ENCODE results near the gene BCAS3. TPM values are rescaled to one million over a fixed set of nuclear protein-coding genes. Genes with fewer than 3 reads are reported as not detected.

The BCAS3 gene
- total and polyA plus RNA-seq, 2 donors, result 6.9 to 12.4 TPM

DNA sequence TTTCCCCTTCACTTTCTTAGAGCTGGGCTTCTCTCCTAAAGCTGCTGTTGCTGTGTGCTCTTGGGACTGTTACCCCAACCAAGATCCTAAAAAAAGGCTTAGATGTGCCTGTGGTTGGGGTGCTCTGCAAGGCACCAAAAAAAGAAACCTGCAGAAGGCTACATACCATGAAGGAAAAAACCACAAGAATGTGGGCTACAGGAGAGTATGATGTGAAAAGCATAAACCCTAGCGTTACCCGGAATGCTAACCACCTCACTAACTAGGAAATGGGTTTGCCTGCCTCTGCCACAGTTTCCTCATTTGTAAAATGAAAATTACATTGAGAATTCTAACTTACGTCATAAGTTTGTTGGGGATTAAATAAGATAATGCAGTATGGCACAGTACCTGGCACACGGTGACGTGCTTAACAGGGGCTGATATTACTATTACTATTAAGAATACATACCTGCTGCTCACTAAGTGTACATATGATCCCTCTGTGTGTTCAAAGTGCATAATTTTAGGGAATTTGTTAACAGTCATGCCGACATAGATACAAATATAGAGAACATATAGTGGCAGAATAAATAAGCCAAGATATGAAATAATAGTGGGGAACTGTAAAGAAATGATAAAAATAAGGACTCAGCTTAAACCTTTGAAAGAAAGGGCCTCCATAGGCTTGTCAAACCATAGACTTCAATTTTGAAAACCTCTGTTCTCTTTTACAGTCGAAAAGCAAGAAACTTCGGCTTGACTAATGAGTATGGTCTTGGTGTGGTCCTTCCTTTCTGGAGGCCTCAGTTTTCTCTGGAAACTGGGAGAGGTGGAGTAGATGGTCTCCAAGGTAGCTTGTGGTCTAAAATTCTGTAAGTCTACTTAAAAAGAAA is 544.2 kb downstream of the BCAS3 start:
- Histone ChIP-seq H3K27me3 (ENCODE audit: control insufficient read depth in 2 of 2, insufficient read depth in 1 of 2, low read length in 1 of 2) (no peaks in the 10 kb centered on the region), H3K4me1 (ENCODE audit: control insufficient read depth in 2 of 2, insufficient read depth in 2 of 2, low read length in 2 of 2) (peaks cover 18 to 23% of the 10 kb centered on the region in 2 donors), H3K36me3 (ENCODE audit: control insufficient read depth in 2 of 2, insufficient read depth in 2 of 2, low read length in 1 of 2) (no peaks in the 10 kb centered on the region), H3K27ac (ENCODE audit: low read depth in 1 of 2, low read length in 1 of 2) (peak overlapping the region in 1 of 2 donors; percentile 4), H3K4me3 (ENCODE audit: low read length in 2 of 2) (no peak overlapping the region), H3K9me3 (ENCODE audit: control insufficient read depth in 2 of 2, insufficient read depth in 1 of 2, low read length in 1 of 2) (no peaks in the 10 kb centered on the region)
- WGBS, result 59% methylated on average over 8 of the region's 8 CpGs
- peak in 7 of 9 donors; percentile 20 to 75 (median 52) for DNase-seq (ENCODE audit: low read depth in 6 of 9, low spot score in 9 of 9)

DNA sequence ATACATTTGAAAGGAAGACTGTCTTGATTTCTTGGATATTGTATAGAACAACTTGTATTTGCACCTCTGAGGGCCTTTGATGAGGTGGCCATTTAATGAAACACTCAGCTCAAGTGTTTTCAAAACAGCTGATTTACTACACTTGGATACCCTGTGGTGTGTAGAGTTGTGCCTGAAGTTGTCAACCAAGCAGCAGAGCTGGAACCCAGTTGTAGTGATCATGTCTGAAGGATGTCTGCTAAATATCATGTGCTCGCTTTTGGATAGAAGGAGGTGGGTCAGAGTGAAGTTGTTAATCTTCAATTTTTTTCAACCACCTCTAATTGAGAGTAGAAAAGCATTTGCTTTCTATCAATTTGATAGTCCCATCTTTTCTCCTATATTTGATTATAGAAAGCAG is 546.1 kb downstream of the BCAS3 start:
- Histone ChIP-seq H3K4me1 (ENCODE audit: control insufficient read depth in 2 of 2, insufficient read depth in 2 of 2, low read length in 2 of 2) (peaks cover 18 to 23% of the 10 kb centered on the region in 2 donors), H3K27ac (ENCODE audit: low read depth in 1 of 2, low read length in 1 of 2) (no peak overlapping the region), H3K9me3 (ENCODE audit: control insufficient read depth in 2 of 2, insufficient read depth in 1 of 2, low read length in 1 of 2) (no peaks in the 10 kb centered on the region), H3K27me3 (ENCODE audit: control insufficient read depth in 2 of 2, insufficient read depth in 1 of 2, low read length in 1 of 2) (no peaks in the 10 kb centered on the region), H3K36me3 (ENCODE audit: control insufficient read depth in 2 of 2, insufficient read depth in 2 of 2, low read length in 1 of 2) (no peaks in the 10 kb centered on the region), H3K4me3 (ENCODE audit: low read length in 2 of 2) (no peak overlapping the region)
- WGBS, result 97% methylated on average over 1 of the region's 1 CpG
- no peak for DNase-seq (ENCODE audit: low read depth in 6 of 9, low spot score in 9 of 9)

DNA sequence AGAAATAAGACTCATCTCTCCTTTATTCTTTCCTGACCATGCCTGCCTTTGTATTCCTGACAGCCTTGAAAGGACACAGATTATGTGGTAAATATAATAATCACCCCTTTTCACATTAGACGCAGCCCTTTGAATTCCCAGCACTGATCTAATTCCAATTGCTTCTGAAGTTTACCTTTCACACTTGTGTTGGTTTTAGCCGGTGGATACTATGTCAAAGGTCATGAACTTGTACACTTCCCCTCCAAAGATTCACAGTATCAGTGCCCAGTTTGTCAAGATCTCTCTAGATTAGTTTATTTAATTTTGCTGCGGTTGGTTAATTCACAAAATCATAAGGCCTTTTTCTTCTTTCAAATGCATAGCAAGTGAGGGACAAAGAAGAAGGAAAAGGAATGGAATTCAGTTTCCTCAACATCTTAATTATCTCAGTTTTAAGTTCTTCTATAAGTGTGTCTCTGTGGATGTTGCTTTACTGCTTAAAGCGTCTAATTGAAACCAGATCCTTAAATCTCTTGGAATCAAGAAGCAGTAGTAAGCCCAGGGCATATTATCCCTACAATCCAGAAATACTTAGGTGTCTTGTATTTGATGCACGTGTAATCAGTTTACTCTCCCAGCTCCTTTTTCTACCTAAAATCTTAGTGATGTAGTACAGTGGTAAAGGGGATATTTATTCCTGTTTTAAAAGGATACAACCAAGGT is 547.7 kb downstream of the BCAS3 start:
- Histone ChIP-seq H3K9me3 (ENCODE audit: control insufficient read depth in 2 of 2, insufficient read depth in 1 of 2, low read length in 1 of 2) (no peaks in the 10 kb centered on the region), H3K27ac (ENCODE audit: low read depth in 1 of 2, low read length in 1 of 2) (no peak overlapping the region), H3K36me3 (ENCODE audit: control insufficient read depth in 2 of 2, insufficient read depth in 2 of 2, low read length in 1 of 2) (no peaks in the 10 kb centered on the region), H3K27me3 (ENCODE audit: control insufficient read depth in 2 of 2, insufficient read depth in 1 of 2, low read length in 1 of 2) (no peaks in the 10 kb centered on the region), H3K4me3 (ENCODE audit: low read length in 2 of 2) (no peak overlapping the region), H3K4me1 (ENCODE audit: control insufficient read depth in 2 of 2, insufficient read depth in 2 of 2, low read length in 2 of 2) (peaks cover 18 to 23% of the 10 kb centered on the region in 2 donors)
- no peak for DNase-seq (ENCODE audit: low read depth in 6 of 9, low spot score in 9 of 9)
- WGBS, result 99% methylated on average over 5 of the region's 5 CpGs

DNA sequence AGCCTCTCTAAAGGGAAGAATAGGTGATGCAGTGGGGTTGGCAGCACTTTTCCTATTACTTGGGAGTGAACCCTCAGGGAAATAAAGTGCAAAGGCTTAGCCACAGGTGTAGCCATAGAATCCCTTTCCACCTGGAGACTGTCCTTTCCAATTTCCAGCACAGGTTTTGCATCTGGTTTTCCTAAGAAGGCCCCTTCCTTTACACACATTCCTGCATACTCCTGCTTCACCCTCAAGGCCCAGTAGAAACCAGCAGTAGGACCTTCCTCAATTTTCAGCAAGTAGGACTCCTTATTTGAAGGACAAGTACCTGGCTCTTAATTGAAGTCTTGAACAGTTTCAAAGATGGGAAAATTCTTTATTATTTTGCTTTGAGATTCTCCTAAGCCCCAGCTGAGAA is 550.2 kb downstream of the BCAS3 start:
- no peak overlapping the region for H3K4me3 ChIP-seq (ENCODE audit: low read length in 2 of 2)

DNA sequence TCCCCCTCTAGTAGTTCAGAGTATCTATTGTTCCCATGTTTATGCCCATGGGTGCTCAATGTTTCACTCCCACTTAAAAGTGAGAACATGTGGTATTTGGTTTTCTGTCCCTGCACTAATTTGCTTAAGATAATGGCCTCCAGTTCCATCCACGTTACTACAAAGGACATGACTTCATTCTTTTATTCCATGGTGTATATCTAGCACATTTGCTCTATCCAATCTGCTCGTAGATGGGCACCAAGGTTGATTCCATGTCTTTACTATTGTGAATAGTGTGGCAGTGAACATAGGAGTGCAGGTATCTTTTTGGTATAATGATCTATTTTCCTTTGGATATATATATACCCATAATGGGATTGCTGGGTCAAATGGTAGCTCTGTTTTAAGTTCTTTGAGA is 552.8 kb downstream of the BCAS3 start:
- DNase-seq (ENCODE audit: low read depth in 6 of 9, low spot score in 9 of 9), result no peak
- Histone ChIP-seq H3K27ac (ENCODE audit: low read depth in 1 of 2, low read length in 1 of 2) (no peak overlapping the region), H3K4me3 (ENCODE audit: low read length in 2 of 2) (no peak overlapping the region), H3K27me3 (ENCODE audit: control insufficient read depth in 2 of 2, insufficient read depth in 1 of 2, low read length in 1 of 2) (no peaks in the 10 kb centered on the region), H3K36me3 (ENCODE audit: control insufficient read depth in 2 of 2, insufficient read depth in 2 of 2, low read length in 1 of 2) (no peaks in the 10 kb centered on the region), H3K9me3 (ENCODE audit: control insufficient read depth in 2 of 2, insufficient read depth in 1 of 2, low read length in 1 of 2) (no peaks in the 10 kb centered on the region), H3K4me1 (ENCODE audit: control insufficient read depth in 2 of 2, insufficient read depth in 2 of 2, low read length in 2 of 2) (no peaks in the 10 kb centered on the region)
- 97% methylated on average over 2 of the region's 2 CpGs for WGBS

More for the DNA sequence above, 550.2 kb downstream of the BCAS3 start:
- Histone ChIP-seq H3K36me3 (ENCODE audit: control insufficient read depth in 2 of 2, insufficient read depth in 2 of 2, low read length in 1 of 2) (no peaks in the 10 kb centered on the region), H3K9me3 (ENCODE audit: control insufficient read depth in 2 of 2, insufficient read depth in 1 of 2, low read length in 1 of 2) (no peaks in the 10 kb centered on the region), H3K4me1 (ENCODE audit: control insufficient read depth in 2 of 2, insufficient read depth in 2 of 2, low read length in 2 of 2) (peaks cover 4 to 6% of the 10 kb centered on the region in 2 donors), H3K27ac (ENCODE audit: low read depth in 1 of 2, low read length in 1 of 2) (no peak overlapping the region), H3K27me3 (ENCODE audit: control insufficient read depth in 2 of 2, insufficient read depth in 1 of 2, low read length in 1 of 2) (no peaks in the 10 kb centered on the region)
- no peak for DNase-seq (ENCODE audit: low read depth in 6 of 9, low spot score in 9 of 9)

DNA sequence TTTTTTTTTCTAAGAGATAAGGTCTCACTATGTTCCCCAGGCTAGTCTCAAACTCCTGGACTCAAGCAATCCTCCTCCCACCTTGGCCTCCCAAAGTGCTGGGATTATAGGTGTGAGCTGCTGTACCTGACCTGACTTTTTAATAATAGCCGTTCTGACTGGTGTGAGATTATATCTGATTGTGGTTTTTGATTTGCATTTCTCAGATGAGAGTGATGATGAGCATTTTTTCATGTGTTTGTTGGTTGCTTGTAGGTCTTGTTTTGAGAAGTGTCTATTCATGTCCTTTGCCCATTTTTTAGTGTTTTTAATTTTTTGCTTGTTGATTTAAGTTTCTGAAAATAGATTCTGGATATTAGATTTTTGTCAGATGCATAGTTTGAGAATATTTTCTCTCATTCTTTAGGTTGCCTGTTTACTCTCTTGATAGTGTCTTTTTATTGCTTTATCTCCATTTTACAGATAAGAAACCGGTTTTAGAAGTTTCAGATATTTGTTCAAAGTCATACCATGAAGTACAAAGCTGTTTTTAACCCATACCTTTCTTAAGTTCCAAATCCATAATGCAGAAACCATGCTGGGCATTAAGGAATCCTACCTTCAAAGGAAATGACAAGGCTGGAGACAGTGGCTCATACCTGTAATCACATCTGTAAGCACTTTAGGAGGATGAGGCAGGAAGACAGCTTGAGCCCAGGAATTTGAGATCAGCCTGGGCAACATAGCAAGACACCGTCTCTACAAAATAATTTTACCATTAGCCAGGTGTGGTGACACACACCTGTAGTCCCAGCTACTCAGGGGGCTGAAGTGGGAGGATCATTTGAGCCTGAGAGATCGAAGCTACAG is 553.5 kb downstream of the BCAS3 start:
- whole genome bisulfite sequencing, result 84% methylated on average over 4 of the region's 4 CpGs
- H3K4me3 ChIP-seq (ENCODE audit: low read length in 2 of 2), result no peak overlapping the region
- H3K36me3 ChIP-seq (ENCODE audit: control insufficient read depth in 2 of 2, insufficient read depth in 2 of 2, low read length in 1 of 2), result no peaks in the 10 kb centered on the region
- no peak for DNase-seq (ENCODE audit: low read depth in 6 of 9, low spot score in 9 of 9)
- H3K4me1 ChIP-seq (ENCODE audit: control insufficient read depth in 2 of 2, insufficient read depth in 2 of 2, low read length in 2 of 2), result no peaks in the 10 kb centered on the region
- H3K9me3 ChIP-seq (ENCODE audit: control insufficient read depth in 2 of 2, insufficient read depth in 1 of 2, low read length in 1 of 2), result no peaks in the 10 kb centered on the region
- no peaks in the 10 kb centered on the region for H3K27me3 ChIP-seq (ENCODE audit: control insufficient read depth in 2 of 2, insufficient read depth in 1 of 2, low read length in 1 of 2)
- H3K27ac ChIP-seq (ENCODE audit: low read depth in 1 of 2, low read length in 1 of 2), result no peak overlapping the region

DNA sequence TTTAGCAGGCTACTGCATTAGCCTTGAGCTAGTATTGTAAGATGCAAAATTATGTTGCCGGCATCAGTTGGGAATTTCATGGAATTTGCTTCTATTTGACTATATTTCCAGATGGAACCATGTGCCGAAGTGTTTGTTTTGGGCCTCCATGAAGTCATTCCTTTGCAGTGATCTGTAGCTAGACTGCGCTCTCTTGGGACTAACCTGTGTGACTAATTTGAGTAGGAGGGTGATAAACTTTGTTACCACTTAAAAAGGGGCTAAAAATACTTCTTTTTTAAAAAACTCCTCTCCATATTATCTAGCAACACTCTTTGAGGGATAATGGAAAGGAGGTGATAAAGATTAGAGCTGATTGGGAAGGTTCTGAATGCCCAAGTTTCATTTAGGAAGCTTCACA is 555.2 kb downstream of the BCAS3 start:
- H3K36me3 ChIP-seq (ENCODE audit: control insufficient read depth in 2 of 2, insufficient read depth in 2 of 2, low read length in 1 of 2), result no peaks in the 10 kb centered on the region
- H3K27ac ChIP-seq (ENCODE audit: low read depth in 1 of 2, low read length in 1 of 2), result no peak overlapping the region
- H3K27me3 ChIP-seq (ENCODE audit: control insufficient read depth in 2 of 2, insufficient read depth in 1 of 2, low read length in 1 of 2), result no peaks in the 10 kb centered on the region
- no peak overlapping the region for H3K4me3 ChIP-seq (ENCODE audit: low read length in 2 of 2)
- no peak for DNase-seq (ENCODE audit: low read depth in 6 of 9, low spot score in 9 of 9)
- no peaks in the 10 kb centered on the region for H3K4me1 ChIP-seq (ENCODE audit: control insufficient read depth in 2 of 2, insufficient read depth in 2 of 2, low read length in 2 of 2)
- H3K9me3 ChIP-seq (ENCODE audit: control insufficient read depth in 2 of 2, insufficient read depth in 1 of 2, low read length in 1 of 2), result peaks cover 0 to 4% of the 10 kb centered on the region in 2 donors
- WGBS, result 100% methylated on average over 3 of the region's 3 CpGs

DNA sequence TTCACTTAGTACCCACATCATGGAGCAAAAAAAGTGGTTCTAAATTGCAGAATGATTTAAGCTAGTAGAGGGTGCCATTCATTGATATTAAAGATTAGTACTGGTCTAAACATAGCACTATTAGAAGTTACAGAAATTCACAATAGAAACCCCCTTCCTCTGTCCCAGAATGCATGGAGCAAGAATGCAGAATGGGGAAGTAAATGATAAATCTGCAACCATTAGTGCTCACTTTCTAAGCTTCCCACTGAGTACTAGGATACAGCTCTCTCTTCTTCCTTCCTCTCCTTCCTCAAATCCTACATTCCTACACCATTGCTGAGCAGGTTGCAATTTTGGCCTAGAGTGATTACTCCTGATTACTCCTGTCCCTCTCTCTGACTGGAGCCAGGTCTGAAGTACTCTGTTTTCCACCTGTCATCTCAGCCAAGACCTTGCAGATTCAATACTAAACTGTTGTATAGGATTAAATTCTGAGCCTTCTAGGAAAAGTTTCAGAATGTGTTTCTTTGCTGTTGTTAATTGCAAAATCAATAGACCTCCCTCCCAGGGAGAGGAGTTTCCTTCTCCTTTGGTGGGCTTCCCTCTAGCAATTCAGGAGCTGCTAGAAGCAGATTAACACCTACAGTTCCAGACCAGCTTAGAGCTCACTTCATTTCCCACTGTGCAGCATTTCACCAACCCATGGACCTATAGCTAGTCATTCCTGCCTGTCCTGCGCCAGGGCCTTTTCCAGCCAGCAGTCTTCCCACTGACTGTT is 556.5 kb downstream of the BCAS3 start:
- Histone ChIP-seq H3K36me3 (ENCODE audit: control insufficient read depth in 2 of 2, insufficient read depth in 2 of 2, low read length in 1 of 2) (no peaks in the 10 kb centered on the region), H3K4me1 (ENCODE audit: control insufficient read depth in 2 of 2, insufficient read depth in 2 of 2, low read length in 2 of 2) (no peaks in the 10 kb centered on the region), H3K27me3 (ENCODE audit: control insufficient read depth in 2 of 2, insufficient read depth in 1 of 2, low read length in 1 of 2) (no peaks in the 10 kb centered on the region), H3K9me3 (ENCODE audit: control insufficient read depth in 2 of 2, insufficient read depth in 1 of 2, low read length in 1 of 2) (peaks cover 0 to 4% of the 10 kb centered on the region in 2 donors), H3K4me3 (ENCODE audit: low read length in 2 of 2) (no peak overlapping the region), H3K27ac (ENCODE audit: low read depth in 1 of 2, low read length in 1 of 2) (no peak overlapping the region)
- WGBS, result 100% methylated on average over 1 of the region's 1 CpG
- no peak for DNase-seq (ENCODE audit: low read depth in 6 of 9, low spot score in 9 of 9)
